ENCODE data around the gene TPSD1.

TPSD1 gene

DNA sequence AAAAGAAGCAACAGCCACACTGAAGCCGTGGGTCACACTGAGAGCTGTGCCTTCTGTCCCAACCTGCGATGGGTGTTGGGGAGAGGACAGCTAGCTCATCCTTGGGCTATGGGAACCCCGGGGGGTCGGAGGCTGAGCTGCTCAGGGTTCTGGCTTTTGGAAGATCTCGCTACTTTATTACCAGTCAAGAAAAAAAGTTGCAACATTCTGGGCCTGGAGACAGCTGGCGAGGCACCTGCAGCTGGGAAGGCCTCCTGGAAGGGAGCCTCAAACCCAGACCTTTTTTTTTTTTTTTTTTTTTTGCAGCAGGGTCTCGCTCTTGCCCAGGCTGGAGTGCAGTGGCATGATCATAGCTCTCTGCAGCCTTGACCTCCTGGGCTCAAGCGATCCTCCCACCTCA, 24.9 kb downstream of the TPSD1 start:
- Histone ChIP-seq H3K9ac (ENCODE audit: low read depth in 1 of 2, low read length in 2 of 2) (no peak overlapping the region), H3K27me3 (ENCODE audit: control insufficient read depth in 1 of 2, insufficient read depth in 2 of 2, low read length in 2 of 2) (peaks cover 13 to 29% of the 10 kb centered on the region in 2 donors), H3K4me1 (ENCODE audit: control insufficient read depth in 1 of 2, insufficient read depth in 2 of 2, low read length in 2 of 2) (no peaks in the 10 kb centered on the region), H3K4me3 (ENCODE audit: low read depth in 1 of 2, low read length in 2 of 2) (no peak overlapping the region), H3K36me3 (ENCODE audit: control insufficient read depth in 1 of 2, insufficient read depth in 2 of 2, low read length in 2 of 2) (no peaks in the 10 kb centered on the region), H3K9me3 (ENCODE audit: control insufficient read depth in 1 of 2, low read length in 2 of 2) (no peaks in the 10 kb centered on the region), H3K27ac (ENCODE audit: low read depth, low read length) (no peak overlapping the region)

DNA sequence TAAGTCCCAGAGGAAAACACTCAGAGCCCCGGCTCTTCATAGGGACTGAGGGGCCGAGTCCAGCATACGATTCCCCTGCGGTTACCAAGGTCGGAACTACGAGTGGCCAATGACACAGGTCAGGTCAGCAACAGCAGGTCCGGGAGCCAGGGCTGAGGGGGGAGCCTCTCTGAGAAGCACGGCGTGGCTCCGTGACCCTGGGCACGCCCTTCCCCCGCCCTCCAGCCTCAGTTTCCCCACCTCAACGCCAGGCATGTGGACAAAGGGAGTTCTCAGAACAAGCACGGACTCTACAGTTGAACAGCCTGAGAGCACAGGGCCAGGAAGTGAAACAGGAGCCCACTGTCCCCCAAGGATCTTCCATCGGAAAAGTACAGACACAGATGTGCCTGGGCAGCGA, 25.6 kb downstream of the TPSD1 start:
- no peak overlapping the region for H3K27ac ChIP-seq (ENCODE audit: low read depth, low read length)
- H3K4me1 ChIP-seq (ENCODE audit: control insufficient read depth in 1 of 2, insufficient read depth in 2 of 2, low read length in 2 of 2) = no peaks in the 10 kb centered on the region
- H3K36me3 ChIP-seq (ENCODE audit: control insufficient read depth in 1 of 2, insufficient read depth in 2 of 2, low read length in 2 of 2) = no peaks in the 10 kb centered on the region
- H3K9ac ChIP-seq (ENCODE audit: low read depth in 1 of 2, low read length in 2 of 2) = no peak overlapping the region
- no peak overlapping the region for H3K4me3 ChIP-seq (ENCODE audit: low read depth in 1 of 2, low read length in 2 of 2)
- H3K27me3 ChIP-seq (ENCODE audit: control insufficient read depth in 1 of 2, insufficient read depth in 2 of 2, low read length in 2 of 2) = peaks cover 11 to 24% of the 10 kb centered on the region in 2 donors
- H3K9me3 ChIP-seq (ENCODE audit: control insufficient read depth in 1 of 2, low read length in 2 of 2) = no peaks in the 10 kb centered on the region

DNA sequence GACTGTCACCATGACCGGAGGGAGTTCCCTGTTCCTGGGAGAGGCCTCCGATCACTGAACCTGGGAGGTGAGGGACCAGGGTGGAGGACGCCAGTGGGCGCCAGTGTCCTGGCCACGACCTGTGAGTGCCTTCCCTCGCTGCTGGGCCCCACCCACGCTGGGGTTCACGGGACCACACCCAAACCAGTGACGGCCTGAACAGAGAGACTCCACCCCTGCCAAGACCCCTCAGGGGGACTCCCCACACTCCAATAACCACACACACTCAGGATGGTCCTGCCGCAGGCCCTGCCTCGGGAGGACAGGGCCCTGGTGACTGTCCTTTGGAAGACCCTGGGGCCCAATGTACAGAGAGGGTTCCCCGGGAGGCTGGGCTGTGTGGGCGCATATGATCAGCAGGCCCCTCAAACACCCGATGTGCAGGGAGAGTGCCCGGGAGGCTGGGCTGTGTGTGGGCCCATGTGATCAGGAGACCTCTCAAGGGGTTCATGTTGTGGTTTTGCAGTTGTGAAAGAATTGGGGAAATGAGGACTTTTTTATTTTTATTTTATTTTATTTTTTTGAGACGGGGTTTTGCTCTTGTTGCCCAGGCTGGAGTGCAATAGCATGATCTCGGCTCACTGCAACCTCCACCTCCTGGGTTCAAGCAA, 26.6 kb downstream of the TPSD1 start:
- Histone ChIP-seq H3K27ac (ENCODE audit: low read depth, low read length) (no peak overlapping the region), H3K4me1 (ENCODE audit: control insufficient read depth in 1 of 2, insufficient read depth in 2 of 2, low read length in 2 of 2) (no peaks in the 10 kb centered on the region), H3K27me3 (ENCODE audit: control insufficient read depth in 1 of 2, insufficient read depth in 2 of 2, low read length in 2 of 2) (peaks cover 7 to 22% of the 10 kb centered on the region in 2 donors), H3K36me3 (ENCODE audit: control insufficient read depth in 1 of 2, insufficient read depth in 2 of 2, low read length in 2 of 2) (no peaks in the 10 kb centered on the region), H3K4me3 (ENCODE audit: low read depth in 1 of 2, low read length in 2 of 2) (no peak overlapping the region), H3K9ac (ENCODE audit: low read depth in 1 of 2, low read length in 2 of 2) (no peak overlapping the region), H3K9me3 (ENCODE audit: control insufficient read depth in 1 of 2, low read length in 2 of 2) (no peaks in the 10 kb centered on the region)

DNA sequence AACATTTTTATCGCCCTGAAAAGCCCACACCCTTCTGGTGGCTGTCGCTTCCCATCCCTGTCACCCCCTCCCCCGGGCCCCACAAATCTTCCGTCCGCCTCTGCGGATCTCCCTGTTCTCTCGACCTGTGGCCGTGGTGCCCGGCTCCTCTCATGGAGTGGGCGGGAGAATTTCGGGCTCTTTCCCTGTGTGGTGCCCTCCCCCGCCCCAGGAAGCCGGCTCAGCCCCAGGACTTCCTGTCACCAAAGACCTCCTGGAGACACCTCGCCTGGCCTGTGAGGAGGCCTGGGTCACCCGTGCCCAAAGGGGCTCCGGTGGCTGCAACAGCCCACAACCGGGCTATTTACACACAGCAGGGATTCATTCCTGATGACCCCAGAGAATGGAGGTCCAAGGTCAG, 27.4 kb downstream of the TPSD1 start:
- Histone ChIP-seq H3K9ac (ENCODE audit: low read depth in 1 of 2, low read length in 2 of 2) (no peak overlapping the region), H3K27ac (ENCODE audit: low read depth, low read length) (no peak overlapping the region), H3K27me3 (ENCODE audit: control insufficient read depth in 1 of 2, insufficient read depth in 2 of 2, low read length in 2 of 2) (peaks cover 9 to 24% of the 10 kb centered on the region in 2 donors), H3K9me3 (ENCODE audit: control insufficient read depth in 1 of 2, low read length in 2 of 2) (no peaks in the 10 kb centered on the region), H3K4me1 (ENCODE audit: control insufficient read depth in 1 of 2, insufficient read depth in 2 of 2, low read length in 2 of 2) (peaks cover 0 to 7% of the 10 kb centered on the region in 2 donors), H3K4me3 (ENCODE audit: low read depth in 1 of 2, low read length in 2 of 2) (no peak overlapping the region), H3K36me3 (ENCODE audit: control insufficient read depth in 1 of 2, insufficient read depth in 2 of 2, low read length in 2 of 2) (no peaks in the 10 kb centered on the region)

DNA sequence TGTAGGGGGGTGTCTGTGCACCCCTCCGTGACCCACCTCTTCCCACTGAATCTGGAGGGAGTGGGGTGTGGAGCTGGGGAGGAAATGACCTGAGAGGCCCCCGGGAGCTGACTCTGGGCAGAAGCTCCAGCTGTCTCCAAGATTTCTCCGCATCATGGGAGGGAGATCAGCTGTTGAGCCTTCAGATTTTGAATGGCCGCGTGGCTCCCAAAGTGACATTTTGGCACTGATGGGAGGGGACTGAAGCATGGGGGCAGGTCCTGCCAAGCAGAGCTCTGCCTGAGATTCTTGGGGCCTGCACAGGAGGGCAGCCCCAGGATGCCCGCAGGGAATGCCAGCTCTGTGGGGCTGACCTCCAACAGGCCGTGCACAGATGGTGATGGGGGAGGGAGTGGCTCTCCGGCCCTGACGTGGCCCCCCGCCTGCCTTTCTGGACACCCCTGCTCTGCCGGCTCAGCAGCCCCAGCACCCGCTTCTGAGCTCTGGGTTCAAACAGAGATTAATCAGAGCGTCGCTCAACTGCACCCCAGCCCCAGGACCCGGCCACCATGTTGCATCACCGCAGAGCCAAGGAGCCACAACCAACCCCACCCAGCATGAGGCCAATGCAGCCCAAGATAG, 28.2 kb downstream of the TPSD1 start:
- H3K9ac ChIP-seq (ENCODE audit: low read depth in 1 of 2, low read length in 2 of 2) = no peak overlapping the region
- H3K4me3 ChIP-seq (ENCODE audit: low read depth in 1 of 2, low read length in 2 of 2) = no peak overlapping the region
- peaks cover 0 to 7% of the 10 kb centered on the region in 2 donors for H3K4me1 ChIP-seq (ENCODE audit: control insufficient read depth in 1 of 2, insufficient read depth in 2 of 2, low read length in 2 of 2)
- no peaks in the 10 kb centered on the region for H3K36me3 ChIP-seq (ENCODE audit: control insufficient read depth in 1 of 2, insufficient read depth in 2 of 2, low read length in 2 of 2)
- no peaks in the 10 kb centered on the region for H3K9me3 ChIP-seq (ENCODE audit: control insufficient read depth in 1 of 2, low read length in 2 of 2)
- peaks cover 14 to 27% of the 10 kb centered on the region in 2 donors for H3K27me3 ChIP-seq (ENCODE audit: control insufficient read depth in 1 of 2, insufficient read depth in 2 of 2, low read length in 2 of 2)
- no peak overlapping the region for H3K27ac ChIP-seq (ENCODE audit: low read depth, low read length)

DNA sequence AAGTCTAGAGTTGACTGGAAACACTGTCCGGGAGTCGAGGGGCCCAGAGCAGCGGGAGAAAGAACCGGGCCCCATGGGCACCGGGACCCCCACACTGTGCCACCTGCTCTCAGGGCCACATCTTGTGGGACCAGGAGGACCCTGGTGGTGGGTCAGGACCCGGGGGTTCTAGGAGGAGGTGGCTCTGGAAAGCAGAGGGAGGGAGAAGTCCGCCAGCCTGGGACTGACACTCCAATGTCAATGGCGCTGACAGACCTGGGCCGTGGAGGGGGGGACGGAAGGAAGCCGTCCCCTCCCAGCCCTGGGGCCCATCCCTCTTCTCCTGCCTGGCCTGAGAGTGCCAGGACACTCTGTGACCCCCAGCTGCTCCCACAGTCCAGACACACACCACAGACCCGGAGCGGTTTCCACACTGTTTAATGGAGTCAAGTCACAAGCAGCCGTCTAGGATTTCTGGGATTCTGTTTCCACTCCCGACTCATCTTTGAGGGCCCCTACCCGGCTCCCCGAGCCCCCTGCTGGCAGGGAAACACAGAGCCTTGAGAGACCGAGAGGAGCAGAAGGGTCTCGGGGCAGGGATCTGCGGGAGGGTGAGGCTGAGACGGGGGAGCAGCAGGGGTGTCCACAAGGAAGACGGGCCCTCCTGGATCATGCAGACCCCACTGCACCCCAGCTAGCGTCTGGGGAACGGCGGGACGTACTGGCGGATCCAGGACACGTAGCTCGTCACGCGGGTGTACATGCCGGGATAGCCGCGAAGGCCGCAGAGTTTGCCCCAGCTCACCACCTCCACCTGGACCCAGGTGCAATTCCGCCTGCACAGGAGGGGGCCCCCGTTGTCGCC, 30.0 kb downstream of the TPSD1 start:
- Histone ChIP-seq H3K27ac (ENCODE audit: low read depth, low read length) (no peak overlapping the region), H3K27me3 (ENCODE audit: control insufficient read depth in 1 of 2, insufficient read depth in 2 of 2, low read length in 2 of 2) (peaks cover 20 to 31% of the 10 kb centered on the region in 2 donors), H3K4me1 (ENCODE audit: control insufficient read depth in 1 of 2, insufficient read depth in 2 of 2, low read length in 2 of 2) (peaks cover 0 to 8% of the 10 kb centered on the region in 2 donors), H3K9ac (ENCODE audit: low read depth in 1 of 2, low read length in 2 of 2) (no peak overlapping the region), H3K36me3 (ENCODE audit: control insufficient read depth in 1 of 2, insufficient read depth in 2 of 2, low read length in 2 of 2) (no peaks in the 10 kb centered on the region), H3K4me3 (ENCODE audit: low read depth in 1 of 2, low read length in 2 of 2) (no peak overlapping the region), H3K9me3 (ENCODE audit: control insufficient read depth in 1 of 2, low read length in 2 of 2) (no peaks in the 10 kb centered on the region)

DNA sequence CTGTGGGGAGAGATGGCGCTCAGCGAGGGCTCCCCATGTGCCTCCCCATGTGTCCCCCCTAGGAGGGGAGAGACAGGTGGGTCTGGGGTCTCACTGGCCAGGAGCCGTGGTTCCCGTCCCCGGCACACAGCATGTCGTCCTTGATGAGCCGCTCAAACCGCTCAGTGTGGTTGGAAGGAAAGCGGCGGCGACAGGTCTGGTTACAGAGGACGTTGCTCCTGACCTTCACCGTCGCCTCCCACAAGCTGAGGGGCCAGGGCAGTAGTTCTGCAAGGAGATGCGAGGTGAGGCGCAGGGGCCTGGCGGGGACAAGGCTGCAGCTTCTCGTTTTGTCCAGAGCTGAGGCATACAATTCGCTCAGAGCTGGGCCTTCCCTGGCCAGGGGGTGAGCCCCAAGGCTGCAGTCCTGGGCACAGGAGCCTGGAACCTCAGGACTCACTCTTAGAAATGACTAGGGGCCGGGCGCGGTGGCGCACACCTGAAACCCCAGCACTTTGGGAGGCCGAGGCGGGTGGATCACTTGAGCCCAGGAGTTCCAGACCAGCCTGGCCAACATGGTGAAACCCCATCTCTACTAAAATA, 30.7 kb downstream of the TPSD1 start:
- no peaks in the 10 kb centered on the region for H3K36me3 ChIP-seq (ENCODE audit: control insufficient read depth in 1 of 2, insufficient read depth in 2 of 2, low read length in 2 of 2)
- H3K9ac ChIP-seq (ENCODE audit: low read depth in 1 of 2, low read length in 2 of 2) = no peak overlapping the region
- no peaks in the 10 kb centered on the region for H3K9me3 ChIP-seq (ENCODE audit: control insufficient read depth in 1 of 2, low read length in 2 of 2)
- no peak overlapping the region for H3K4me3 ChIP-seq (ENCODE audit: low read depth in 1 of 2, low read length in 2 of 2)
- no peak overlapping the region for H3K27ac ChIP-seq (ENCODE audit: low read depth, low read length)
- H3K27me3 ChIP-seq (ENCODE audit: control insufficient read depth in 1 of 2, insufficient read depth in 2 of 2, low read length in 2 of 2) = peaks cover 20 to 31% of the 10 kb centered on the region in 2 donors
- peaks cover 0 to 15% of the 10 kb centered on the region in 2 donors for H3K4me1 ChIP-seq (ENCODE audit: control insufficient read depth in 1 of 2, insufficient read depth in 2 of 2, low read length in 2 of 2)

DNA sequence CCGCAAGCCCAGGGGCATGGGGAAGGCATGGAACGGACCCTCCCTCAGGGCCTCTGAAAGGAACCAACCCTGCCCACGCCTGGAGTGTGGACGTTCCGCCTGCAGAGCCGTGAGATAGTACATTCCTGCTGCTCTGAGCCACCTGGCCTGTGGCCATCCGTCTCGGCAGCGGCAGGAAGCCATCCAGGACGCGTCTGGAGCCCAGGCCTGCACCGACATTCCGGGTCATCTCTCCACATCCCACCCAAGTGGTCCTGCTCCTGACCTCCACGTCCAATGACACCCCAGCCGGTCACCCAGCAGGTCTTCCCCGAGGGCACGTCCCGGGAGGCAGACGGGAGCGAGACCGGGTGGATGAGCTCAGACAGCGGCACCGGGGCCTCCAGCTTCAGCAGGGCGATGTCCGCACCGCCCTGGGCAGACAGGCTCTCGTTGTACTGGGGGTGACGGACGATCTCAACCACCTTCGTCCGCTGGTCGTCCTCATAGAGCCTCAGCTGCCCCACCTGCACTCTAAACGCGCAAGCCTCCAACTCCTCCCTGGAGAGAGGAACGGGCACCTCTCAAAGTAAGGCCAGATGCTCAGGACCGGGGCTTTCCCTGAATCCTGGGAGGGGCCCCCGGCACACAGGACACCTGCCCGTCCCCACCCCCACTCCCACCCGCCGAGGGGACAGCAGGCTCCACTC, 32.3 kb downstream of the TPSD1 start:
- Histone ChIP-seq H3K27me3 (ENCODE audit: control insufficient read depth in 1 of 2, insufficient read depth in 2 of 2, low read length in 2 of 2) (peaks cover 20 to 30% of the 10 kb centered on the region in 2 donors), H3K9me3 (ENCODE audit: control insufficient read depth in 1 of 2, low read length in 2 of 2) (no peaks in the 10 kb centered on the region), H3K36me3 (ENCODE audit: control insufficient read depth in 1 of 2, insufficient read depth in 2 of 2, low read length in 2 of 2) (no peaks in the 10 kb centered on the region), H3K27ac (ENCODE audit: low read depth, low read length) (no peak overlapping the region), H3K9ac (ENCODE audit: low read depth in 1 of 2, low read length in 2 of 2) (no peak overlapping the region), H3K4me3 (ENCODE audit: low read depth in 1 of 2, low read length in 2 of 2) (no peak overlapping the region), H3K4me1 (ENCODE audit: control insufficient read depth in 1 of 2, insufficient read depth in 2 of 2, low read length in 2 of 2) (peaks cover 0 to 15% of the 10 kb centered on the region in 2 donors)

DNA sequence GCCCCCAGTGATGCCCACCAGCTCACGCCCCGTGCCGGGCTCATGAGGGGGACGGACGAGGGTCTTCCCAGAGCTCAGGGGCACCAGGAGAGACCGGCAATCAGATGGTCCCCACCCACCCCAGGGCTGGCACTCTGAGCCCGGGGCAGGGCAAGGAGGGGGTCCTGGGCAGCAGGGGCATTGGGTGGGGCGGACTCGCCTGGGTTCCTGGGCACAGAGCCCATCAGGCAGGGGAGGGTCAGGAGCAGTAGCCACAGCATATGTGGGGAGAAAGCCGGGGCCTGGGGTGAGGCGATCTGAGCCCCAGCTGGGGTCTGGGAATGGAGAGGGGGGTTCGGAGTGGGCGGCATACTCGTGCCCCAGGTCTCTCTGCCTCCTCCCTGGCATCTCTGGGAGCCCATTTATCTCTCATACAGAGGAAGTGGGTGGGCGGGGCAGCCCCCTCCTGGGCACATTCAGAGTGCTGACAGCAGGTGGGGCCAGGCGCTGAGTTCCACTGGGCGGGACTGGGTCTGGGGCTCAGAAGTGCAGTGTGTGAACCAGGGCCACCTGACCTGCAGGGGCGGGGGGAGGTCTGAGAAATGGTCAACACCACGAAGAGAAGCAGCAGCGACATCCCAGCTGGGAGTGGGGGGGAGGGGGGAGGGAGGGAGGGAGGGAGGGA, 33.1 kb downstream of the TPSD1 start:
- H3K4me3 ChIP-seq (ENCODE audit: low read depth in 1 of 2, low read length in 2 of 2) = no peak overlapping the region
- H3K36me3 ChIP-seq (ENCODE audit: control insufficient read depth in 1 of 2, insufficient read depth in 2 of 2, low read length in 2 of 2) = no peaks in the 10 kb centered on the region
- H3K9me3 ChIP-seq (ENCODE audit: control insufficient read depth in 1 of 2, low read length in 2 of 2) = no peaks in the 10 kb centered on the region
- H3K9ac ChIP-seq (ENCODE audit: low read depth in 1 of 2, low read length in 2 of 2) = no peak overlapping the region
- peaks cover 0 to 15% of the 10 kb centered on the region in 2 donors for H3K4me1 ChIP-seq (ENCODE audit: control insufficient read depth in 1 of 2, insufficient read depth in 2 of 2, low read length in 2 of 2)
- H3K27ac ChIP-seq (ENCODE audit: low read depth, low read length) = no peak overlapping the region
- peaks cover 20 to 30% of the 10 kb centered on the region in 2 donors for H3K27me3 ChIP-seq (ENCODE audit: control insufficient read depth in 1 of 2, insufficient read depth in 2 of 2, low read length in 2 of 2)
